ENCODE measurements around the gene CTSZ.
A peak's percentile ranks its signal among the peaks of the same experiment; 100 is the strongest.
"Not testable (repeated sequence)": the region's sequence is repeated elsewhere in the genome, so short reads cannot be mapped to it uniquely, and the experiment has no call there.

The CTSZ gene

GRCh38 chr20:58986286-58986967 is 20.6 kb downstream of the CTSZ start:
- no peak for DNase-seq (ENCODE audit: low read depth)
- H3K4me3 ChIP-seq (replicated peaks; ENCODE audit: low read depth, low read length) = no peak overlapping the region
- no peak for TF ChIP-seq CTCF (IDR thresholded peaks at IDR 0.05; ENCODE audit: low read length, missing control alignments)

- DNase-seq (ENCODE audit: low read depth) = peak; percentile 33
- H3K4me3 ChIP-seq (replicated peaks; ENCODE audit: low read depth, low read length) = no peak overlapping the region
- TF ChIP-seq CTCF (IDR thresholded peaks at IDR 0.05; ENCODE audit: low read length, missing control alignments) = no peak
Observed at GRCh38 chr20:58985656-58986055, 21.4 kb downstream of the CTSZ start.

- DNase-seq (ENCODE audit: low read depth) = no peak
- no peak for TF ChIP-seq CTCF (IDR thresholded peaks at IDR 0.05; ENCODE audit: low read length, missing control alignments)
- no peak overlapping the region for H3K4me3 ChIP-seq (replicated peaks; ENCODE audit: low read depth, low read length)
Observed at GRCh38 chr20:58984691-58985090, 22.4 kb downstream of the CTSZ start.

- not testable (repeated sequence) for DNase-seq (ENCODE audit: low read depth); H3K4me3 ChIP-seq (replicated peaks; ENCODE audit: low read depth, low read length)
Observed at GRCh38 chr20:58983115-58983468, 24.0 kb downstream of the CTSZ start.

GRCh38 chr20:58982406-58983114 is 24.5 kb downstream of the CTSZ start:
- DNase-seq (ENCODE audit: low read depth) = no peak
- no peak for TF ChIP-seq CTCF (IDR thresholded peaks at IDR 0.05; ENCODE audit: low read length, missing control alignments)
- peak overlapping the region; percentile 69 for H3K4me3 ChIP-seq (replicated peaks; ENCODE audit: low read depth, low read length)

GRCh38 chr20:58981628-58982364 is 25.3 kb downstream of the CTSZ start:
- peak overlapping the region; percentile 69 for H3K4me3 ChIP-seq (replicated peaks; ENCODE audit: low read depth, low read length)
- no peak for TF ChIP-seq CTCF (IDR thresholded peaks at IDR 0.05; ENCODE audit: low read length, missing control alignments)
- DNase-seq (ENCODE audit: low read depth) = peak; percentile 19

Measured in fibroblast of pulmonary artery (primary cell).